ENCODE results near the gene TENM4. TPM values are rescaled to one million over a fixed set of nuclear protein-coding genes. Genes with fewer than 3 reads are reported as not detected.

TENM4 gene
- total RNA-seq, 1 experiment from 2014 or later = 0.39 TPM

DNA sequence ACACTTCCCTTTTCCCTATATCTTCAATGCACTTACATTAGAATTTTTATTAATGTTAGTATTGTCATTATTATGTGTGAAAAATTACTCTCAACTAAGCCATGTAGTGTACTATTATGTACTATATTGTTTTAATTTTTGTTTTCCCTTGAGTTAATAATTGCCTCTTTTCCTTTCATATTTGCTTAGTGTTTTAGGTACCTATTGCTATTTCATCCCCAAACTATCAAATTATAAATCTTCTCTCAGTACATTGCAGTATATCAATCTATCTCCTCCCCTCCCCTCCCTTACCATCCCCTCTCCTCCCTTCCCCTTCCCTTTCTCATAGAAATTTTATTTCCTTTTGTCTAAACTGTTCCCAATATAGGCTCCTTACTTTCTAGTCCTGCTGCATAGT, 12.8 kb upstream of the TENM4 start:
- TF ChIP-seq, protein P1, sequence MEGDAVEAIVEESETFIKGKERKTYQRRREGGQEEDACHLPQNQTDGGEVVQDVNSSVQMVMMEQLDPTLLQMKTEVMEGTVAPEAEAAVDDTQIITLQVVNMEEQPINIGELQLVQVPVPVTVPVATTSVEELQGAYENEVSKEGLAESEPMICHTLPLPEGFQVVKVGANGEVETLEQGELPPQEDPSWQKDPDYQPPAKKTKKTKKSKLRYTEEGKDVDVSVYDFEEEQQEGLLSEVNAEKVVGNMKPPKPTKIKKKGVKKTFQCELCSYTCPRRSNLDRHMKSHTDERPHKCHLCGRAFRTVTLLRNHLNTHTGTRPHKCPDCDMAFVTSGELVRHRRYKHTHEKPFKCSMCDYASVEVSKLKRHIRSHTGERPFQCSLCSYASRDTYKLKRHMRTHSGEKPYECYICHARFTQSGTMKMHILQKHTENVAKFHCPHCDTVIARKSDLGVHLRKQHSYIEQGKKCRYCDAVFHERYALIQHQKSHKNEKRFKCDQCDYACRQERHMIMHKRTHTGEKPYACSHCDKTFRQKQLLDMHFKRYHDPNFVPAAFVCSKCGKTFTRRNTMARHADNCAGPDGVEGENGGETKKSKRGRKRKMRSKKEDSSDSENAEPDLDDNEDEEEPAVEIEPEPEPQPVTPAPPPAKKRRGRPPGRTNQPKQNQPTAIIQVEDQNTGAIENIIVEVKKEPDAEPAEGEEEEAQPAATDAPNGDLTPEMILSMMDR (IDR thresholded peaks at IDR 0.05) = no peak
- TF ChIP-seq, protein P2, sequence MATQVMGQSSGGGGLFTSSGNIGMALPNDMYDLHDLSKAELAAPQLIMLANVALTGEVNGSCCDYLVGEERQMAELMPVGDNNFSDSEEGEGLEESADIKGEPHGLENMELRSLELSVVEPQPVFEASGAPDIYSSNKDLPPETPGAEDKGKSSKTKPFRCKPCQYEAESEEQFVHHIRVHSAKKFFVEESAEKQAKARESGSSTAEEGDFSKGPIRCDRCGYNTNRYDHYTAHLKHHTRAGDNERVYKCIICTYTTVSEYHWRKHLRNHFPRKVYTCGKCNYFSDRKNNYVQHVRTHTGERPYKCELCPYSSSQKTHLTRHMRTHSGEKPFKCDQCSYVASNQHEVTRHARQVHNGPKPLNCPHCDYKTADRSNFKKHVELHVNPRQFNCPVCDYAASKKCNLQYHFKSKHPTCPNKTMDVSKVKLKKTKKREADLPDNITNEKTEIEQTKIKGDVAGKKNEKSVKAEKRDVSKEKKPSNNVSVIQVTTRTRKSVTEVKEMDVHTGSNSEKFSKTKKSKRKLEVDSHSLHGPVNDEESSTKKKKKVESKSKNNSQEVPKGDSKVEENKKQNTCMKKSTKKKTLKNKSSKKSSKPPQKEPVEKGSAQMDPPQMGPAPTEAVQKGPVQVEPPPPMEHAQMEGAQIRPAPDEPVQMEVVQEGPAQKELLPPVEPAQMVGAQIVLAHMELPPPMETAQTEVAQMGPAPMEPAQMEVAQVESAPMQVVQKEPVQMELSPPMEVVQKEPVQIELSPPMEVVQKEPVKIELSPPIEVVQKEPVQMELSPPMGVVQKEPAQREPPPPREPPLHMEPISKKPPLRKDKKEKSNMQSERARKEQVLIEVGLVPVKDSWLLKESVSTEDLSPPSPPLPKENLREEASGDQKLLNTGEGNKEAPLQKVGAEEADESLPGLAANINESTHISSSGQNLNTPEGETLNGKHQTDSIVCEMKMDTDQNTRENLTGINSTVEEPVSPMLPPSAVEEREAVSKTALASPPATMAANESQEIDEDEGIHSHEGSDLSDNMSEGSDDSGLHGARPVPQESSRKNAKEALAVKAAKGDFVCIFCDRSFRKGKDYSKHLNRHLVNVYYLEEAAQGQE (IDR thresholded peaks at IDR 0.05; ENCODE audit: insufficient read depth in 1 of 2, low read depth in 2 of 2, low read length in 1 of 2) = no peak
- TF ChIP-seq SIN3A (IDR thresholded peaks at IDR 0.05; ENCODE audit: borderline replicate concordance, insufficient read depth, low read depth, low read length) (no peak), POLR2AphosphoS5 (IDR thresholded peaks at IDR 0.05; ENCODE audit: low read depth, low read length) (no peak), TCF7L2 (IDR thresholded peaks at IDR 0.05; ENCODE audit: low read depth, low read length) (no peak)
- Histone ChIP-seq H3K9me3 (ENCODE audit: control insufficient read depth, insufficient read depth, low read depth, low read length) (no peaks in the 10 kb centered on the region), H3K27ac (ENCODE audit: low read length) (no peak overlapping the region), H3K4me1 (ENCODE audit: control insufficient read depth, insufficient read depth, low read length) (no peaks in the 10 kb centered on the region), H3K36me3 (ENCODE audit: control insufficient read depth, insufficient read depth, low read length) (no peaks in the 10 kb centered on the region), H3K4me3 (ENCODE audit: low read depth in 2 of 2, low read length in 2 of 2) (no peak overlapping the region), H3K27me3 (ENCODE audit: control insufficient read depth, insufficient read depth, low read length) (peaks cover 13% of the 10 kb centered on the region)
- CTCF ChIA-PET = no interaction called here
- in situ Hi-C loops (cut with HindIII; ENCODE audit: low pct_unique_long_range_greater_than_20kb, low sequenced_read_pairs) = no loop called here
- no peak for ATAC-seq
- POLR2A ChIA-PET = no interaction called here
- BruUV-seq (replicated peaks) = no TSS peak
- intact Hi-C loops (cut with micrococcal nuclease; ENCODE audit: unreplicated experiment) = no loop called here
- no peak for DNase-seq (ENCODE audit: low read depth, low spot score)

DNA sequence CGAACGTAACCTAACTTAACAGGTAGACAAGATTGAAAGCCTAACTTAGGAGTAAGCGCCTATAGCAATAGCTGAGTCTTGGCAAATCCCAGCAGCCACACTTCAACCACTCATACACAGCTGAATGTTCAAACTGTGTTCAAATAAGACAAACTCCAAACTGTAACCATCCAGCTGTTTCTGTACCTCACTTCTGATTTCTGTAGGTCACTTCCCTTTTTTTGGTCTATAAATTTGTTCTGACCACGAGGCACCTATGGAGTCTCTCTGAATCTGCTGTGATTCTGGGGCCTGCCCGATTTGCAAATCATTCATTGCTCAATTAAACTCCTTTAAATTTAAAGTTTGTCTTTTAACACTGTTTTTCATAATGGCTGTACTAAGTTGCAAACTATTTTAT, 8.2 kb upstream of the TENM4 start:
- in situ Hi-C loops (cut with HindIII; ENCODE audit: low pct_unique_long_range_greater_than_20kb, low sequenced_read_pairs) = no loop called here
- ATAC-seq (no peak), DNase-seq (ENCODE audit: low read depth, low spot score) (no peak)
- Histone ChIP-seq H3K27ac (ENCODE audit: low read length) (no peak overlapping the region), H3K4me3 (ENCODE audit: low read depth in 2 of 2, low read length in 2 of 2) (no peak overlapping the region), H3K9me3 (ENCODE audit: control insufficient read depth, insufficient read depth, low read depth, low read length) (no peaks in the 10 kb centered on the region), H3K36me3 (ENCODE audit: control insufficient read depth, insufficient read depth, low read length) (no peaks in the 10 kb centered on the region), H3K4me1 (ENCODE audit: control insufficient read depth, insufficient read depth, low read length) (no peaks in the 10 kb centered on the region), H3K27me3 (ENCODE audit: control insufficient read depth, insufficient read depth, low read length) (peaks cover 24% of the 10 kb centered on the region)
- intact Hi-C loops (cut with micrococcal nuclease; ENCODE audit: unreplicated experiment) = no loop called here
- CTCF ChIA-PET = no interaction called here
- no TSS peak for BruUV-seq (replicated peaks)
- POLR2A ChIA-PET = no interaction called here
- TF ChIP-seq, protein P1 (IDR thresholded peaks at IDR 0.05) = no peak
- TF ChIP-seq SIN3A (IDR thresholded peaks at IDR 0.05; ENCODE audit: borderline replicate concordance, insufficient read depth, low read depth, low read length) (no peak), POLR2AphosphoS5 (IDR thresholded peaks at IDR 0.05; ENCODE audit: low read depth, low read length) (no peak), TCF7L2 (IDR thresholded peaks at IDR 0.05; ENCODE audit: low read depth, low read length) (no peak)
- TF ChIP-seq, protein P2 (IDR thresholded peaks at IDR 0.05; ENCODE audit: insufficient read depth in 1 of 2, low read depth in 2 of 2, low read length in 1 of 2) = no peak
